Endometrial microvascular endothelial cells (primary cell): ENCODE results near the gene METTL14. TPM values are rescaled to one million over a fixed set of nuclear protein-coding genes. Genes with fewer than 3 reads are reported as not detected.

Source experiments
- in situ Hi-C: cut with HindIII; loops from 2 replicates; pipeline ENCODE4 v1.10.0; 2017; ENCODE audit warnings: low sequenced_read_pairs, low pct_unique_long_range_greater_than_20kb; ENCODE audit errors: inconsistent ontology term
- total RNA-seq: library from RNA; depleted of rRNA; stranded (reverse); fragments of >200 nt; gene quantifications from one replicate; pipeline ENCODE4 v1.2.3, GENCODE V29; 2015; ENCODE audit errors: inconsistent ontology term

Gene METTL14
- total RNA-seq, 1 donor from 2014 or later: 65.3 TPM

DNA sequence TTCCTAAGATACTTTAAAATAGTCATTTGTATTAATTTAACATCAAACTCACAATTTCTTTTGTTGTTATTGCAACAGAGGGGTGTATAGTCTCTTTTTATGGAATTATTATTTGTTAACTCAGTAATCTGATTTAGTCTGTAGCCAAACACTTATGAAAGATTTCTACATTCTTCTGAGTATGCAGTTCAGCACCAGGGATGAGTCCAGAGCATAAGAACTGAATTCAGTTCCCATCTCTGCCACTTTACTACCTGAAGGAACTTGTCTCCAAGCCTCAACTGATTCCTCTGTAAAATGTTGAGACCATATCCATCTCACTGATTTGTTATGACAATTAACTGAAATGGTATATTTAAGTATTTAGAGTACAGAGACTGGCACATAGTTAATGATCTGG lies 45.5 kb downstream of the METTL14 start:
- in situ Hi-C loops: no loop called here

- in situ Hi-C loops: no loop called here
Observed at GRCh38 chr4:118732591-118733330, 47.6 kb downstream of the METTL14 start.

DNA sequence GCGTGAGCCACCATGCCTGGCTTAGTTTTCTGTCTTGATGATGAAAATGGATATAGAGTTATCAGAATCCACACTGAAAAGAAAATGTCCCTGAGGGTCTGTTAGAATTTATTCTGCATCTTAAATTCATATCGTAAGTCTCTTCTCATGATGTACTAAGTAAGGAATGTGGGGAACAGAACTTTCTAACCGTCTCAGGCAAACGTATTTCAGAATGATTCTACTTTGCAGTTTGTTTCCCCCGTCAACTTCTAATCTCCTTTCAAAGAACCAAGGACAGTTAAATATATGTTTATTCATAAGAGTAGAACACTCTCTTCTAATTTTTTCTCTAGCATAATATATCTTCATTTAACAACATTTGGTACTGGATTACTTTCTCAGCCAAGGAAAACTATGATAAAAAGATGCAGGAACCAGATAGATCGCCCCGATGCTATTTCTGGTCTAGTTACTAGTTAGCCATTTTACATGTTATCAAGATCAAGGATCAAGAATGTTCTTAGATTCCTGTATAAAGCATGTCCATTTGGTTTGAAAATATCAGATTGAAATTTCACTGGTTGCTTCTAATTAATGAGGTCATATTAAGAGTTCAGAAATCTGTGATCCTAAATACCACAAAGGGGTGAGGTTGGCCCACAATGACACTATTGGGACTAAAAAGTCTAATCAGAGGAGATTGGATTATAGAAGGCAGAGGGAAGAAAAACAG lies 49.5 kb downstream of the METTL14 start:
- in situ Hi-C loops: no loop called here

GRCh38 chr4:118736900-118737299 lies 51.7 kb downstream of the METTL14 start:
- in situ Hi-C loops: no loop called here

GRCh38 chr4:118738090-118738489 lies 52.9 kb downstream of the METTL14 start:
- in situ Hi-C loops: no loop called here

DNA sequence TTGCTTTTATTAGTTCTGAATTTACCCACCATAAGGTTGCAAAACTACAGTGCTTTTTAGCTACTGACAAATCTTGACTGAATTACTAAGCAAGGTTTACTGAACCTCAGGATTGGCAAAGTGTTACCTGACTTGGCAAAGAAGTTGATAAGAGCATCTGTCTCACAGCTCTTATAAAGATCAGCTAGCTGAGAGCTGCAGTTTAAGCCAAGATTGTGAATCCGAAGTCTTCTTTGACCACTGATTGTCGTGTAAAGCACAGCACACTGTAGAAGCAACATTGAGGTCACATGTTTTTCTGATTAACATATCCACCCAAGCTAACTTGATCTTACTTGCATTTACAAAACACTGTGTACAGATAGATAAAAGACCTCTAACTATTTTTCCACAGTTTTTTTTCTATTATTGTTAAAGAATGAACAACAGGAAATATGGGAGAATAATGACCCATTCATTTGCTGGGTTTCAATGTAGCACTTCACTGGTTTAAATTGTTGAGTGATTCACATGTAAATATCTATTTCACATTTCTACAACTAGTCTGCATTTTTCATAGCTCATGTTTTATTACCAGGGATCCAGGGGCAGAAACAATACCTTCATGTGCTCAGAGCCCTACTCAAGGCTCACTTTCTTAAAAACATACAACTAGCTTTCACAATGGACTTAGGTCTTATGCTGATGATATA lies 54.0 kb downstream of the METTL14 start:
- in situ Hi-C loops: no loop called here

- in situ Hi-C loops: no loop called here
Observed at GRCh38 chr4:118740869-118741268, 55.7 kb downstream of the METTL14 start.

DNA sequence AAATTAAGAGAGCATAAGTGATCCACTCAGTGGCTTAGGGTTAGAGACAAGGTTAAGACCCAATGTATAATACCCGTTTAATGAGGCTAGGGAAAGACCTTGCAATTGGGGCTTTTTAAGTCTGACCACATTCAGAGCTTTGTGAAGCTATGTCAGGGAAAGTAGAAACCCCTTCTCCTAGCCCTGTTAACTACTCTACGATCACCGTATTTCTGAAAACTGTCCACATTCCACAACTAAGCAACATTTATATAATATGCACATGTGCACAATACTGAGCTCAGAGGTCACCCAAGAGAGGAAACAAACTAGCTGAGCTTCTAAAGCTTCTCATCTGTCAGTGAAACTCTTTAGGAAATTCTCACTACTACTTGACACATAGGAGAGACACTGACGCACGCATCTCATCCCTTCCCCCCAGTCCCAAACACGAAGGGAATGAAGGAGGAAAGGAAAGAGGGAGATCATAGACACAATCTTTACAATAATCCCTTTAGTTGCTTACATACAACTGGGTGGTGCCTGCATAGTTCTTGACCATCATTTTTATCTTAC lies 56.2 kb downstream of the METTL14 start:
- in situ Hi-C loops: no loop called here

- in situ Hi-C loops: no loop called here
Observed at GRCh38 chr4:118742050-118742449, 56.9 kb downstream of the METTL14 start.

DNA sequence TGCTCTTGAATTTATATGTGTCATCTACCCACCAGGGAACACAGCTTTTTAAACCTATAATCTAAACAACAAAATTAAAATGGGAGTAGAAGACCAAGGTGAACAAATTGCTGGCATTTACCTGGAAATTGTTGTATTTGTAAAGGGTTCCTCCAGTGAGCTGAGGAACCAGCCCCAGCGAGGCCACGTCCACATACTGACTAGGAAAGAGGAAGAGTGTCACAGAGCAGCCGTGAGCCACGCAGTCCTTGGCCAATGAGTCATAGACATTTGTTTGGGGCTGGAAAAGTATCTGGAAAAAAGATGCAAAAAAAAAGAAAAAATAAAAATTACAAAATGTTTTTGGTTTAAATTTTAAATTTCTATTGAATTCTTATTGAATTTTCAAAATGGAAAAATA lies 58.7 kb downstream of the METTL14 start:
- in situ Hi-C loops: no loop called here

- in situ Hi-C loops: no loop called here
Observed at GRCh38 chr4:118745357-118745756, 60.2 kb downstream of the METTL14 start.

DNA sequence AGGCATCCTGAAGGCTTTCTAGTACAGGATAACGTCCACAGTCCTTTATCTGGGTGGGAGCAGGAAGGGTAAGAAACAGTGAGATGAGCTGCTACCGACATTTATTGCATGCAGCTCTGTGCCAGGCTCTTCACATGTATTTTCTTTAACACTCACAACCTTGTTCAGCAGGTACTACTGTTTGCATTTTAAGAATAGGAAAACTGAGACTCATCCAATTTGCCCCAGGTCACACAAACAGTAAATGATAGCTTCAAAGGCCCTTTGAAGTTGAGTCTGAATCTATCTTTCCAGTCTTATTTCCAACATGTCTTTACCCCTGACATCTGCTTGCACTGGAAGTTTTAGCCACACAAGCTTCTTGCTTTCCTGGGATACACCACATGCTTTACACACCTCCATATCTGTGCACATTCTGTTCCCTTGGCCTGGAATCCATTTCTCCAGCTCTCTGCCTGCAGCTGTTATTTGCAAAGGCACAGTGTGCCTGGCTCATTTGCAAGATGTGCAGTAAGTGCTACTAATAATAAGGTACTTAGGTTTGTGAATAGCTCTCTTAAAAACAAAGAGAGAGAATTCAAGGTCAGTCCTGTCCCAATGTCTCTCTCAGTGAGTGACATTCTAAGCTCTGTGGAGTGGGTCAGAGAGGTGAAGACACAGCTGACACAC lies 61.2 kb downstream of the METTL14 start:
- in situ Hi-C loops: no loop called here

DNA sequence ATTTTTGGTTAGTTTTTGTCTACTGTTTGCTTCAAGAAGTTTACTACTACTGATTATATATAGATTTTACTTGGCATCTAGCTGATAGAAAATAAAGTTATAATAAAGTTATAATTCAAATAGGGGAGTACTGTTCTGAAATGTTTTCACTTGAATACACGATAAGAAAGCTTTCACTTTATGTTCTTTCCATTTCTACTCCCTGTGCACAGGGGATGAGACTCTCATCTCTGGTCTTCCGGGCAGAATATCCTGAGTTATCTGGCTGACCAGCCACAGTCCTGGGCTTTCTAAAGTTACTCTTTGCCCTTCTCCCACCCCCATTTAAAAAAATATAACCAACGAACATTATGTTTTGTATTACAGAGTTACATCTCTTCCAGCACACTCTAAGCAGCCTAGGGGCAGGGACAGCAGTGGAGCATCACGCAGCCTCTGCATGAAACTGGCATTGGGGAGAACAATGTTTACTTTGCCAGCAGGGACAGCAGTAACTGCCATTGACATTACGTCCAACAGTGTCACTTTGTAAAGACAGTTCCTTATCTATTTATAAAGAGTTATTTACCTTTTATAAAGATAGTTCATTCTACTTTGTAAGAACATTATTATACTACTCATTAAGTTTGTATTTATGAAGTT lies 64.3 kb downstream of the METTL14 start:
- in situ Hi-C loops: no loop called here

- in situ Hi-C loops: no loop called here
Observed at GRCh38 chr4:118751629-118752323, 66.6 kb downstream of the METTL14 start.

GRCh38 chr4:118752551-118752950 lies 67.4 kb downstream of the METTL14 start:
- in situ Hi-C loops: no loop called here

GRCh38 chr4:118753096-118753495 lies 67.9 kb downstream of the METTL14 start:
- in situ Hi-C loops: no loop called here

GRCh38 chr4:118753685-118754084 lies 68.5 kb downstream of the METTL14 start:
- in situ Hi-C loops: no loop called here

GRCh38 chr4:118754890-118755289 lies 69.7 kb downstream of the METTL14 start:
- in situ Hi-C loops: no loop called here
